Chondrocyte (in vitro differentiated cells): Measurements from ENCODE around the gene EPHA6. TPM values are rescaled to one million over a fixed set of nuclear protein-coding genes. Genes with fewer than 3 reads are reported as not detected.

Source experiments
- DNase-seq: peaks from one replicate; pipeline ENCODE4 v3.0.0; 2021; ENCODE audit warnings: mixed read lengths, low spot score
- H3K27ac Mint-ChIP-seq: one replicate; pipeline ENCODE4 v1.8.0; 2021; ENCODE audit warnings: mild to moderate bottlenecking, moderate library complexity, mixed read lengths; ENCODE audit not compliant: unreplicated experiment
- H3K27me3 Mint-ChIP-seq: 2 replicates; pipeline ENCODE4 v1.8.0; 2021; ENCODE audit warnings: low read depth, mixed read lengths
- H3K36me3 Mint-ChIP-seq: 2 replicates; pipeline ENCODE4 v1.8.0; 2021; ENCODE audit warnings: low read depth, mixed read lengths
- H3K4me1 Mint-ChIP-seq: 2 replicates; pipeline ENCODE4 v1.8.0; 2021; ENCODE audit warnings: low read depth, mild to moderate bottlenecking, mixed read lengths
- H3K4me3 Mint-ChIP-seq: one replicate; pipeline ENCODE4 v1.8.0; 2021; ENCODE audit warnings: mild to moderate bottlenecking, moderate library complexity, mixed read lengths; ENCODE audit not compliant: unreplicated experiment
- H3K9me3 Mint-ChIP-seq: 2 replicates; pipeline ENCODE4 v1.8.0; 2021; ENCODE audit warnings: low read depth, mixed read lengths
- CTCF ChIP-seq: fragments of 200-600 bp; sonication (generic); IDR thresholded peaks from 2 replicates; pipeline ENCODE4 v1.5.0; 2021; ENCODE audit warnings: antibody characterized with exemption, mild to moderate bottlenecking, moderate library complexity
- total RNA-seq: library from RNA; stranded (reverse); gene quantifications from 3 replicates; pipeline ENCODE4 v1.2.1, GENCODE V29; 2021

EPHA6 gene
- total RNA-seq, 1 donor from 2014 or later = 0.62 TPM

- Mint-ChIP-seq H3K9me3 (no peaks in the 10 kb centered on the region), H3K27ac (no peak overlapping the region), H3K27me3 (no peaks in the 10 kb centered on the region), H3K4me1 (no peaks in the 10 kb centered on the region), H3K36me3 (no peaks in the 10 kb centered on the region), H3K4me3 (no peak overlapping the region)
- no peak for TF ChIP-seq CTCF
- no peak for DNase-seq
These were observed 618.5 kb downstream of the EPHA6 start for GRCh38 chr3:97432914-97433313.

GRCh38 chr3:97438131-97438530 is 623.7 kb downstream of the EPHA6 start:
- H3K27me3 Mint-ChIP-seq = peaks cover 1% of the 10 kb centered on the region
- no peak for TF ChIP-seq CTCF
- H3K4me3 Mint-ChIP-seq = no peak overlapping the region
- H3K4me1 Mint-ChIP-seq = no peaks in the 10 kb centered on the region
- no peak overlapping the region for H3K27ac Mint-ChIP-seq
- no peaks in the 10 kb centered on the region for H3K36me3 Mint-ChIP-seq
- H3K9me3 Mint-ChIP-seq = no peaks in the 10 kb centered on the region
- DNase-seq = no peak

GRCh38 chr3:97439373-97439772 is 625.0 kb downstream of the EPHA6 start:
- no peak for TF ChIP-seq CTCF
- H3K4me1 Mint-ChIP-seq = no peaks in the 10 kb centered on the region
- H3K27me3 Mint-ChIP-seq = peaks cover 1% of the 10 kb centered on the region
- no peak overlapping the region for H3K27ac Mint-ChIP-seq
- no peaks in the 10 kb centered on the region for H3K9me3 Mint-ChIP-seq
- H3K36me3 Mint-ChIP-seq = no peaks in the 10 kb centered on the region
- no peak overlapping the region for H3K4me3 Mint-ChIP-seq
- DNase-seq = no peak

GRCh38 chr3:97464035-97464434 is 649.6 kb downstream of the EPHA6 start:
- Mint-ChIP-seq H3K4me1 (no peaks in the 10 kb centered on the region), H3K36me3 (no peaks in the 10 kb centered on the region), H3K4me3 (no peak overlapping the region), H3K27me3 (peaks cover 14% of the 10 kb centered on the region), H3K9me3 (no peaks in the 10 kb centered on the region), H3K27ac (no peak overlapping the region)
- no peak for DNase-seq
- no peak for TF ChIP-seq CTCF

- peaks cover 16% of the 10 kb centered on the region for H3K27me3 Mint-ChIP-seq
- no peaks in the 10 kb centered on the region for H3K4me1 Mint-ChIP-seq
- no peak for TF ChIP-seq CTCF
- no peak overlapping the region for H3K27ac Mint-ChIP-seq
- H3K36me3 Mint-ChIP-seq = no peaks in the 10 kb centered on the region
- no peak overlapping the region for H3K4me3 Mint-ChIP-seq
- DNase-seq = no peak
- no peaks in the 10 kb centered on the region for H3K9me3 Mint-ChIP-seq
These were observed 656.1 kb downstream of the EPHA6 start for GRCh38 chr3:97470481-97470880.
